WI38 (cell line): Measurements from ENCODE around the gene SH2D2A.

Experiments
- H3K4me3 ChIP-seq: 2 replicates; pipeline ENCODE4 v1.5.1; 2011; ENCODE audit warnings: low read depth, mild to moderate bottlenecking, control low read depth, low read length
- TF ChIP-seq, protein P1 (sequence below): IDR thresholded peaks from 2 replicates; pipeline ENCODE4 v1.5.1; 2012; ENCODE audit warnings: low read depth, mild to moderate bottlenecking, control low read depth, low read length

The SH2D2A gene

DNA sequence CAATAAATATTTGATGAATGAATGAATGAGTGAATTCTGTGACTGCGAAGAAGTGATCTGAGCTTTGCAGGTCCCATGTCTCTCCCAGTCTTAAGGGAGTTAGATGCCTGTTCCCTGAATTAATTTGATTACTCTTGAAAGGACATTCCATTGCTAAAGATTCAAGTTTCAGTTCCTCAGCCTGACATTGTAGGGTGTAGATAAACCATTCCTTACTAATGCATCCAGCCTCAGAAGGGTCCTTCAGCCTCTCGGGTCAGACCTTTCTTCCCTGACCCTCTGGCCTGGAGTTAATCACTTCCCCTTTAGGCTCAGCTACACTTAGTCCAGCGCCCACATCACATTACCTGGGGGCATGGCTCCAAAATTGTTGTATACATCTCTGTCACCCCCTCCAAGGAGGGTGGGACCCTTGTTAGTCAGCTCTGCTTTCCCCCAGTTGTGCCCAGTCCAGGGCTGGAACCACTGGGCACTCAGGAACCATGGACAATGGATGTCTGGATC lies 39.7 kb upstream of the SH2D2A start:
- TF ChIP-seq, protein P1, sequence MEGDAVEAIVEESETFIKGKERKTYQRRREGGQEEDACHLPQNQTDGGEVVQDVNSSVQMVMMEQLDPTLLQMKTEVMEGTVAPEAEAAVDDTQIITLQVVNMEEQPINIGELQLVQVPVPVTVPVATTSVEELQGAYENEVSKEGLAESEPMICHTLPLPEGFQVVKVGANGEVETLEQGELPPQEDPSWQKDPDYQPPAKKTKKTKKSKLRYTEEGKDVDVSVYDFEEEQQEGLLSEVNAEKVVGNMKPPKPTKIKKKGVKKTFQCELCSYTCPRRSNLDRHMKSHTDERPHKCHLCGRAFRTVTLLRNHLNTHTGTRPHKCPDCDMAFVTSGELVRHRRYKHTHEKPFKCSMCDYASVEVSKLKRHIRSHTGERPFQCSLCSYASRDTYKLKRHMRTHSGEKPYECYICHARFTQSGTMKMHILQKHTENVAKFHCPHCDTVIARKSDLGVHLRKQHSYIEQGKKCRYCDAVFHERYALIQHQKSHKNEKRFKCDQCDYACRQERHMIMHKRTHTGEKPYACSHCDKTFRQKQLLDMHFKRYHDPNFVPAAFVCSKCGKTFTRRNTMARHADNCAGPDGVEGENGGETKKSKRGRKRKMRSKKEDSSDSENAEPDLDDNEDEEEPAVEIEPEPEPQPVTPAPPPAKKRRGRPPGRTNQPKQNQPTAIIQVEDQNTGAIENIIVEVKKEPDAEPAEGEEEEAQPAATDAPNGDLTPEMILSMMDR: no peak
- no peak overlapping the region for H3K4me3 ChIP-seq

DNA sequence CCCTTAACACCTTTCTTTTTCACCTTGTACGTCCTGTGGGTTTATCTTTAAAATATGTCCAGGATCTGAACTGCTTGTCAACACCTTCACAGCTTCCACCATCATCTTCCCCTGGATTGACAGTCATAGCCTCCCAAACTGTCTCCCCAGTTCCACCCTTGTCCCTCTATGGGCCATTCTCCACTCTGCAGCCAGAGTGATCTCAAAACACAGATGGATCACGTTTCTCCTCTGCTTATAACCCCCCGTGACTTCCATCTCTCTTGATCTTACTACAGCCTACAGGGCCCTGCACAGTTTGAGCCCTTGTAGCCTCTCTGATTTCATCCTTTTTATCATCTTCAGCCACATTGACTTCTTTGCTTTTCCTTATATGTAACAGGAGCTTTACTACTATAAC lies 38.0 kb upstream of the SH2D2A start:
- TF ChIP-seq, protein P1: no peak
- H3K4me3 ChIP-seq: no peak overlapping the region

DNA sequence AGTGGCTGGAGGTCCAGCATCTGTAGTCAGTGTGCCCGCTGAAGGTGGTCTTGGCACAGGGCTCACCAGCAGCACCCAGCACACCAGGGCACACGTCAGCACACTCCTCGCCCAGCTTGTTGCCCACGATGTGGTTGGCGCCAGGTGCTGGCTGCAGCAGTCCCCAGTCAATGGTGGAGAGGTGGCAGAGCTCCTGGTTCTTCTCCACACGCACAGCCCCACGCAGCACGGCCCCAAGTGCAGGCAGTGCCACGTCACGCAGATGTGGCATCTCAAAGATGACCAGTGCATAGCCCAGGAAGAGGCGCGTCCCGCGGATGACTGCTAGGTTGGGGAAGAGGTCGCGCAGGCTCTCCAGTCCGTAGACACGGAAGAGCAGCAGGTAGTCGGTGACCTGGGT lies 37.1 kb upstream of the SH2D2A start:
- TF ChIP-seq, protein P1: no peak
- no peak overlapping the region for H3K4me3 ChIP-seq

DNA sequence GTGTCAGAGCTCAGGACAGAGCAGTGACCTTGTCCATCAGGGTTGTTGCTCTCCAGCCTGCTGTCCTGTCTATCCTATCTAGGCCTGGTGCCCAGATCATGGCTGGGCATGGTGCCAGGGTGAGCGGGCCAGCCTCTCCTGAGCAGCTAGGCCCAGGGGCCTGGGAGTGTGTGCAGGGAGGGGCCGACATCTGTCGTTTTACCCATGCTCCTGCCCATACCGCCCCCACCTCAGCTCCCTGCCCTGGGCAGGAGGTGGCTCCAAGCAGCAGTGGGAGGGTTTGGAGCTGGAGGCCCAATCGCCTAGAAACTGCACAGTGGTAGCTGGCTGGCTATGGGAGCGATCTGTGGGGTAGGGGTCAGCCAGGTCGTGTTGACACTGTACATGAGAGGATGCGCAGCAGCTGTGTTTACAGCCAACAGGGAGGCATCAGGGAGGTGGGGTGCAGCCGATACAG lies 35.8 kb upstream of the SH2D2A start:
- TF ChIP-seq, protein P1: no peak
- no peak overlapping the region for H3K4me3 ChIP-seq

DNA sequence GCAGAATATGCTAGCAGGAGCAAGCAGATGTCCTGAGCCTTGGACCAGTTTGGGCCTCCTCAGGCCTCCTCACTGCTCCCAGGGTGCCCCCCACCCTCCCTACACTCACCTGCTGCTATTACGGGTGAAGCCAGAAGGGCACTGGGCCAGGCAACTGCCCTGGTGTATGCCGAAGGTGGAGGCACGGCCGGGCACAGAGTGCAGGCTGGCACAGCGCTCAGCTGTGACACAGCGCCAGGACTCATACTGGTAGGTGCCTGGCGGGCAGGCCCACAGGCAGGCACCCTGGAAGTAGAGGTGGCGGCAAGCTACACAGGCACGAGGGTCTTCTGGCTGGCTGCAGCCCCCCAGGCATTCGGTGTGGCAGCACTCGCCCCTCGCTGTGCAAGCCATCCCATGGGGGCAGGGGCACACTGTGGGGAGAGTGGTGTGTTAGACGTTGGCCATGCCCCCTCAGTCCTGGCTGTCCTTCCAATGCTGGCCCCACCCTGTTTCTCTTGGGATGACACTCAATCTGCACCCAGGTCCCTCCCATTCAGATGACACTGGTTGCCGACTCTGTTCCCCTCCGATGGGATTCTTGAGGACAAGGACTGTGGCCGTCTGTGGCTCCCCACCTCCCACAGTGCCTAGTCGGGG lies 35.2 kb upstream of the SH2D2A start:
- TF ChIP-seq, protein P1: no peak
- H3K4me3 ChIP-seq: no peak overlapping the region

DNA sequence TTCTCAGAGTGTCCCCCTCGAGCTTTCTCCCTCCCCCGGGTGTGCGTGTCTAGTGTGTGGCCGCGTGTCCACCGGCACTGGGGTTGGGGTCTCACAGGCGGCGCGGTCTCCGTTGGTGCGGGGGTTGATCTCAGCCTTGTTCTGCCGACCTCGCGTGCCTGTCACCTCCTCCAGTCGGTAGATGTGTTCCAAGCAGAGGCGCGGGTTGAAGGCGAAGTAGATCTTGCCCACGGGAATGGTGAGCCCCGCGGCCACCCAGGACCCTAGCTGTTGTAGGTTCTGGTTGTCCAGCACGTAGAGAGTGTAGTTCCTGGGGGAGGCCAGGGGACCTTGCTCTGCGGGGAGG lies 32.5 kb upstream of the SH2D2A start:
- H3K4me3 ChIP-seq: no peak overlapping the region
- TF ChIP-seq, protein P1: no peak

DNA sequence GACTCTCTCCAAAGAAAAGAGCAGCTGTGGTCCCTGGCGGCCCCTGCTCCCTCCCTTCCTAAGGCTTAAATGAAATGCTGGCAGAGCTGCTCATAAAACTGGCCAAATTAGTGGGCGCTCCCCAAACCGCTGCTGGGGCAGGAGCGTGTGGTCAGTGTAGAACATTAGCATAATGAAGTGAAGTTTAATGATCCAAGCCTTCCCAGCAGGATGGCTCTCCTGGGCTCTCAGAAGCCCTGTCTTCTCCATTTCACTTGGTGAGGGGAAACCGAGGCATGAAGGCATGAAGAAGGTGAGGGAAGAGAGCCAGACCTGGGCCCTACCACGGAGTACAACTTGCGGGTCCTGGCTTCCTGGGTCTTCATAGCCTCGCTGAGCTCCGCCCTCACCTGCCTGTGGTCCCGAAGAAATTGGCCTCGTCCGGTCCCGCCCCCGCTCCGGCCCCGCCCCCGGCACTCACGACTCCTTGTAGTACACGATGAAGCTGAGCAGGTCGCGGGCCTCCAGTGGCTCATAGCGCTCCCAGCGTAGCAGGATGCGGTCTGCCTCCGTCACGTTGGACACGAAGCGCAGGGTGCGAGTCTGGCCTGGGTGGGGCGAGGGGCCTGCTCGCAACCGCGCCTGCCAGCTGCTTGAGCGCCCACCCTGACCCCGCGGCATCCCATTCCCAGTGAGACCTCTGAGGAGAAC lies 32.0 kb upstream of the SH2D2A start:
- TF ChIP-seq, protein P1: no peak
- H3K4me3 ChIP-seq: no peak overlapping the region
